Measurements from ENCODE around the gene ZNF747. TPM values are rescaled to one million over a fixed set of nuclear protein-coding genes. Genes with fewer than 3 reads are reported as not detected.

Gene ZNF747
- total RNA-seq, 2 donors from 2014 or later = 16.8 to 18.3 TPM

DNA sequence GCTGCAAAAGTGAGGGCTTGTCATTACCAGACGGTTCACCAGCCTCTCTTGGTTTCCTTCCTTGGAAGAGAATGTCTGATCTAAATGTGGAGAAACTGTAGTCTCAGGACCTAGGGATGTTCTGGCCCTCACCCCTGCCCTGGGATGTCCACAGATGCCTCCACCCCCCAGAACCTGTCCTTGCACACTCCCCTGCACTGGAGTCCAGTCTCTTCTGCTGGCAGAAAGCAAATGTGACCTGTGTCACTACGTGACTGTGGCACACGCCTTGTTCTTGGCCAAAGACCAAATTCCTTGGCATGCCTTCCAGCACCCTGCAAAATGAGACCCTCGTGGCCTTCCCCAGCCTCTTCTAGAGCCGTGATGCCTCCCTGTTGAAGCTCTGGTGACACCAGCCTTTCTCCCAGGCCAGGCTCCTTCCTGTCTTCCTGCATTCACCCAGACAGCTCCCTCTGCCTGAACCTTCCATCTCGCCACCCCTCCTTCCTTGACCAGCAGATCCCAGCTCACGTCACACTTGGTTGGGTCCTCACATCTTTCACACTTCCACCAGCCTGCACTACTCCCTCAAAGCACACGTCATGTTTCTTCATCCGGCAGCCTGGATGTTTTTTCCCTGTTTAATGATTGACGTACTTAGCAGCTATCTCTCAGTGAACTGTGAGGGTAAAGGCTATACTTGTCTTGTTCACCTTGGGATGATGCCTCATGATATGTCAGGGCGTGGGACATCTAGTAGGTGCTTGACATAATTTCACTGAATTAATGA, 12.6 kb downstream of the ZNF747 start:
- H3K4me1 ChIP-seq (ENCODE audit: control insufficient read depth in 1 of 2, low read depth in 2 of 2) = peaks cover 0 to 6% of the 10 kb centered on the region in 2 donors
- H3K9me3 ChIP-seq = no peaks in the 10 kb centered on the region
- no peak overlapping the region for H3K27ac ChIP-seq
- no peak overlapping the region for H3K4me3 ChIP-seq
- H3K27me3 ChIP-seq (replicated peaks; ENCODE audit: insufficient read depth) = no peaks in the 10 kb centered on the region
- H3K36me3 ChIP-seq = no peaks in the 10 kb centered on the region
- TF ChIP-seq, protein P1, sequence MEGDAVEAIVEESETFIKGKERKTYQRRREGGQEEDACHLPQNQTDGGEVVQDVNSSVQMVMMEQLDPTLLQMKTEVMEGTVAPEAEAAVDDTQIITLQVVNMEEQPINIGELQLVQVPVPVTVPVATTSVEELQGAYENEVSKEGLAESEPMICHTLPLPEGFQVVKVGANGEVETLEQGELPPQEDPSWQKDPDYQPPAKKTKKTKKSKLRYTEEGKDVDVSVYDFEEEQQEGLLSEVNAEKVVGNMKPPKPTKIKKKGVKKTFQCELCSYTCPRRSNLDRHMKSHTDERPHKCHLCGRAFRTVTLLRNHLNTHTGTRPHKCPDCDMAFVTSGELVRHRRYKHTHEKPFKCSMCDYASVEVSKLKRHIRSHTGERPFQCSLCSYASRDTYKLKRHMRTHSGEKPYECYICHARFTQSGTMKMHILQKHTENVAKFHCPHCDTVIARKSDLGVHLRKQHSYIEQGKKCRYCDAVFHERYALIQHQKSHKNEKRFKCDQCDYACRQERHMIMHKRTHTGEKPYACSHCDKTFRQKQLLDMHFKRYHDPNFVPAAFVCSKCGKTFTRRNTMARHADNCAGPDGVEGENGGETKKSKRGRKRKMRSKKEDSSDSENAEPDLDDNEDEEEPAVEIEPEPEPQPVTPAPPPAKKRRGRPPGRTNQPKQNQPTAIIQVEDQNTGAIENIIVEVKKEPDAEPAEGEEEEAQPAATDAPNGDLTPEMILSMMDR (IDR thresholded peaks at IDR 0.05) = no peak
- ATAC-seq (ENCODE audit: insufficient number of reproducible peaks, low FRiP score, low read depth) = no peak
- DNase-seq (ENCODE audit: low spot score) = no peak

DNA sequence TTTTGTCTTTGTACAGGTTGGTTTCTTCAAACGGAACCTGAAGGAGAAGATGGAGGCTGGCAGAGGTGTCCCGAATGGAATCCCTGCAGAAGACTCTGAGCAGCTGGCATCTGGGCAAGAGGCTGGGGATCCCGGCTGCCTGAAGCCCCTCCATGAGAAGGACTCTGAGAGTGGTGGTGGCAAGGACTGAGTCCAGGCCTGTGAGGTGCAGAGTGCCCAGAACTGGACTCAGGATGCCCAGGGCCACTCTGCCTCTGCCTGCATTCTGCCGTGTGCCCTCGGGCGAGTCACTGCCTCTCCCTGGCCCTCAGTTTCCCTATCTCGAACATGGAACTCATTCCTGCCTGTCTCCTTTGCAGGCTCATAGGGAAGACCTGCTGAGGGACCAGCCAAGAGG, 13.2 kb downstream of the ZNF747 start:
- peaks cover 0 to 6% of the 10 kb centered on the region in 2 donors for H3K4me1 ChIP-seq (ENCODE audit: control insufficient read depth in 1 of 2, low read depth in 2 of 2)
- H3K27me3 ChIP-seq (replicated peaks; ENCODE audit: insufficient read depth) = no peaks in the 10 kb centered on the region
- no peaks in the 10 kb centered on the region for H3K36me3 ChIP-seq
- DNase-seq (ENCODE audit: low spot score) = no peak
- no peaks in the 10 kb centered on the region for H3K9me3 ChIP-seq
- ATAC-seq (ENCODE audit: insufficient number of reproducible peaks, low FRiP score, low read depth) = no peak
- TF ChIP-seq, protein P1 (IDR thresholded peaks at IDR 0.05) = no peak
- no peak overlapping the region for H3K4me3 ChIP-seq
- no peak overlapping the region for H3K27ac ChIP-seq

- Histone ChIP-seq H3K27me3 (replicated peaks; ENCODE audit: insufficient read depth) (no peaks in the 10 kb centered on the region), H3K4me3 (no peak overlapping the region), H3K36me3 (no peaks in the 10 kb centered on the region), H3K9me3 (no peaks in the 10 kb centered on the region), H3K27ac (no peak overlapping the region), H3K4me1 (ENCODE audit: control insufficient read depth in 1 of 2, low read depth in 2 of 2) (no peaks in the 10 kb centered on the region)
- DNase-seq (ENCODE audit: low spot score) (no peak), ATAC-seq (ENCODE audit: insufficient number of reproducible peaks, low FRiP score, low read depth) (no peak)
- TF ChIP-seq, protein P1 (IDR thresholded peaks at IDR 0.05) = no peak
Observed at GRCh38 chr16:30519120-30520049, 15.3 kb downstream of the ZNF747 start.

- no peak for ATAC-seq (ENCODE audit: insufficient number of reproducible peaks, low FRiP score, low read depth)
- no peak for DNase-seq (ENCODE audit: low spot score)
Observed at GRCh38 chr16:30518552-30518951, 16.1 kb downstream of the ZNF747 start.

More at GRCh38 chr16:30518552-30518951, 16.1 kb downstream of the ZNF747 start:
- Histone ChIP-seq H3K4me3 (no peak overlapping the region), H3K4me1 (ENCODE audit: control insufficient read depth in 1 of 2, low read depth in 2 of 2) (no peaks in the 10 kb centered on the region), H3K9me3 (no peaks in the 10 kb centered on the region), H3K27ac (no peak overlapping the region), H3K36me3 (no peaks in the 10 kb centered on the region), H3K27me3 (replicated peaks; ENCODE audit: insufficient read depth) (no peaks in the 10 kb centered on the region)
- TF ChIP-seq, protein P1 (IDR thresholded peaks at IDR 0.05) = no peak

Measured in thoracic aorta (tissue), 2 donors.